ENCODE results near the gene ARHGAP44.
"Not testable (repeated sequence)": the region's sequence is repeated elsewhere in the genome, so short reads cannot be mapped to it uniquely, and the experiment has no call there.

The ARHGAP44 gene

GRCh38 chr17:12815642-12816141 is 26.4 kb downstream of the ARHGAP44 start:
- DNase-seq: no peak

GRCh38 chr17:12821376-12821940 is 32.2 kb downstream of the ARHGAP44 start:
- DNase-seq: no peak

- no peak for DNase-seq
Observed at GRCh38 chr17:12826431-12826830, 37.1 kb downstream of the ARHGAP44 start.

- DNase-seq: no peak
Observed at GRCh38 chr17:12830777-12831247, 41.5 kb downstream of the ARHGAP44 start.

- DNase-seq: no peak
Observed at GRCh38 chr17:12831839-12832238, 42.5 kb downstream of the ARHGAP44 start.

- no peak for DNase-seq
Observed at GRCh38 chr17:12839042-12839441, 49.7 kb downstream of the ARHGAP44 start.

GRCh38 chr17:12842936-12843335 is 53.6 kb downstream of the ARHGAP44 start:
- DNase-seq: no peak

GRCh38 chr17:12850996-12851395 is 61.7 kb downstream of the ARHGAP44 start:
- no peak for DNase-seq

GRCh38 chr17:12851901-12852435 is 62.7 kb downstream of the ARHGAP44 start:
- DNase-seq: no peak

- peak in 1 of 14 donors; percentile 66 for DNase-seq
Observed at GRCh38 chr17:12853921-12854320, 64.6 kb downstream of the ARHGAP44 start.

GRCh38 chr17:12856416-12856815 is 67.1 kb downstream of the ARHGAP44 start:
- no peak for DNase-seq

- DNase-seq: no peak
Observed at GRCh38 chr17:12857592-12857991, 68.3 kb downstream of the ARHGAP44 start.

GRCh38 chr17:12859520-12859919 is 70.2 kb downstream of the ARHGAP44 start:
- DNase-seq: no peak

GRCh38 chr17:12865769-12866168 is 76.5 kb downstream of the ARHGAP44 start:
- no peak for DNase-seq

- no peak for DNase-seq
Observed at GRCh38 chr17:12866244-12866643, 76.9 kb downstream of the ARHGAP44 start.

- no peak for DNase-seq
Observed at GRCh38 chr17:12867726-12868125, 78.4 kb downstream of the ARHGAP44 start.

- not testable (repeated sequence) for DNase-seq
Observed at GRCh38 chr17:12873415-12874125, 84.3 kb downstream of the ARHGAP44 start.

GRCh38 chr17:12877953-12878669 is 88.8 kb downstream of the ARHGAP44 start:
- DNase-seq: no peak

GRCh38 chr17:12879096-12879495 is 89.8 kb downstream of the ARHGAP44 start:
- DNase-seq: not testable (repeated sequence)

GRCh38 chr17:12883472-12883871 is 94.2 kb downstream of the ARHGAP44 start:
- no peak for DNase-seq

- no peak for DNase-seq
Observed at GRCh38 chr17:12887088-12887487, 97.8 kb downstream of the ARHGAP44 start.

- DNase-seq: no peak
Observed at GRCh38 chr17:12896180-12896785, 107.0 kb downstream of the ARHGAP44 start.

GRCh38 chr17:12898110-12898509 is 108.8 kb downstream of the ARHGAP44 start:
- DNase-seq: no peak
